ENCODE results near the gene ITGA8.

DNA sequence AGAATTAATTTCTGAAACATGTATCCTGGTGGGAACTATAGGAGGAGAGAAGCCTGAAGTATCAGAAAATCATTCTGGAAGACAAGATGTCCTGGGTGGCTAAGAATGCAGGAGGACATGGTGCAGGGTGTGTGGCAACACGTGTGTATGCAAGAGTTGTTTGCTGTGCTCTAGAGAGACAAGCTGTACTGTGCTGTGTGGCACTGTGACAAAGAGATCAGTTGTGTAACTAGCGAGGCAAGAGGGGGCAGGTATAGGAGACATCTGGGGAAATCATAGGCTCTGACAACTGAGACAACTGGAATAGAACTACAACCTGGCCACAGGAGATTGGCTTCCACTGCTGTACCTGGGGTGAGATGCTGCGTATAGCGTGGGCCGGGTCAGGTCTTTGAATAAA, 9.3 kb downstream of the ITGA8 start:
- TF ChIP-seq ZNF274 (IDR thresholded peaks at IDR 0.05; ENCODE audit: low read depth, low read length) = no peak
- no peak for TF ChIP-seq YY1 (IDR thresholded peaks at IDR 0.05; ENCODE audit: insufficient read depth, insufficient read length)
- no peak for TF ChIP-seq SUZ12 (IDR thresholded peaks at IDR 0.05; ENCODE audit: extremely low read depth, insufficient read depth, insufficient read length)

All from NT2/D1 (cell line).